Measurements from ENCODE around the gene TNNT3.

The TNNT3 gene

DNA sequence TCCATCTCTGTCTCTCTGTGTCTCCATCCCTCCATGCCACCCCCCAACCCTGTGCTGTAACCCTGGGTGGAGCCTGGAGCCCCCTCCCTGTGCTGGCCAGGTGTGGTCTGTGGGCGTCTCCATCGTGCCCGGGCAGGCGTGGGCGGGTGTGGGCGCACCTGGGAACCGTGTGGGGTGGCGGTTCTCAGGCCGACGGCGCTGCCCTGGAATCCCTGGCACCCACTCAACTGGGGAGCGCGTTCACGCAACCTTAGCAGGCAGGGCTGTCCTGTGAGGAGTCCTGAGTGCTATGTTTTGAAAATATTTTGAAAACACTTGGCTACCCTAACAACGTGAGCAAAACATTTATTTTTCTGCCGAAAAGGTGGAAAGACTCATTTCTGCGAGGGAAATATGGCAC is 4.7 kb downstream of the TNNT3 start:
- no peak for DNase-seq

DNA sequence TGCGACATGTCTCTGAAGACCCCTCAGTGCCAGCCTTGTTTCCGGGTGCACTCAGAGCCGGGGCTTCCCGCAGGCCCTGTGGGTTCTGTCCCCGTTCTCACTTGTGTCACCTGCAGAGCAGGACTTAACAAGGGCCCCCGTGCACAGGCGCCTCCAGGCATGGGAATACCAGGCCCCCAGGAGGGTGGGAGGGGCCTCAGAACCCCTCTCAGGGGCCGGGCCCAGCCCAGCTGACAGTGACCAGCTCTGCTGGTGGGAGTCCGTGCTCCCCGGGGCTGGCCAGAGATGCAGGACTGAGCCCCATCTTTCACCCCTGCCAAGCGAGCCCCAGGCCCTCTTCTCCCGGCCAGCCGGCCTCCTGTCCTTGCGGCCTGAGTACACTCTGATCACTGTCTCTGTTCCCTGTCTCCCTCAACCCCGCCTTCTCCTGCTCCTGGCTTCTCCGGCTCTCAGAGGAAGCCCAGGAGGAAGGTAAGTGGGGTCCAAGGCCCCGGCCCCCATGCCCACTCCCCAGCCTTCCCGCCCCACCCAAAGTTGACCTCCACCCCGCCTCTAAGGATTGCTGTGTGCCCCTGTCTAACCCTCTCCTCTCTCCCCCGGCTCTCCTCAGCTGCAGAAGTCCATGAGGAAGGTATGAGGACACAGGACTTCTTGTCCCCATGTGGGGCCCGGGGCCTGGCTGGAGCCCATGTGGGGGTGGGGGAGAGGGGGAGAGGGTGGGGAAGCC is 5.3 kb downstream of the TNNT3 start:
- DNase-seq, result no peak

- no peak for DNase-seq
These were observed 6.1 kb downstream of the TNNT3 start for GRCh38 chr11:1925373-1926155.

DNA sequence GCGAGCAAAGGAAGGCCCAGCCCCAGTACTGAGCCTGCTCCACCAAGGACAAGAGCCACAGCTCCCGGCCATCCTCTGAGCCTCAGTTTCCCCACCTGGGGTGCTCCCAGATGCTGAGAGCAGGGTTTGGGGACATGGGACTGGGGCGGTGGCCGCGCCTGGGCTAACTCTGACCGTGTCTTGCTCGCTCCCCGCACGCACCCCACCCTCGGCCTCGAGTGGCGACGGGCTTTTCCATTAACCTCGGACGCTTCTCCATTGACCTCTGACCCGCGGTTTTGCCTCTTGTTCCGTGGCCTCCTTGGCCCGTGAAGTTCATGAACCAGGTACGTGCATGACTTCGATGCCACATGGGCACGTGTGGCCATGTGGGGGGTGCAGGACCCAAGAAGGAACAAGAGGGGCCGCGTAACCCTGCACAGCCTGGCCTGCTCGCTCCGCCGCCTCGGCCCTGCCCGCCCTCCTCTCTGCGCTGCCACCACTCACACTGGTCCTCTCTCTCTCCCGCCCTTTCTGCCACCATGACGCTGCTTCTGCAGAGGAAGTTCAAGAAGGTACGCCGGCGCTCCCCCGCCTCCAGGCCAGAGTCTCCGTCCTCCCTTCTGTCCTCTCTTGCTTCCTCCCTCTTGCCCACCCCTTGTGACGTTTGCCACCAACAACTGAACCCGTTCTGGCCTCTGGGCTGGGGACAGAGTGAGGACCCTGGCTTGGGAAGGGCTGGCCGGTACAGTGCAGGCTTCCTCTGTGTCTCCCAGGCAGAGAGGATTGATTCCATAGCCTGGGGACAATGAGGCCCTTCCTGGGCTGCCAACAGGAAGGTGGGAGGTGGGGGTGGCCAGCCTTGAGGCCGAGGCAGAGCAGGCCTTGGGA is 6.9 kb downstream of the TNNT3 start:
- no peak for DNase-seq

DNA sequence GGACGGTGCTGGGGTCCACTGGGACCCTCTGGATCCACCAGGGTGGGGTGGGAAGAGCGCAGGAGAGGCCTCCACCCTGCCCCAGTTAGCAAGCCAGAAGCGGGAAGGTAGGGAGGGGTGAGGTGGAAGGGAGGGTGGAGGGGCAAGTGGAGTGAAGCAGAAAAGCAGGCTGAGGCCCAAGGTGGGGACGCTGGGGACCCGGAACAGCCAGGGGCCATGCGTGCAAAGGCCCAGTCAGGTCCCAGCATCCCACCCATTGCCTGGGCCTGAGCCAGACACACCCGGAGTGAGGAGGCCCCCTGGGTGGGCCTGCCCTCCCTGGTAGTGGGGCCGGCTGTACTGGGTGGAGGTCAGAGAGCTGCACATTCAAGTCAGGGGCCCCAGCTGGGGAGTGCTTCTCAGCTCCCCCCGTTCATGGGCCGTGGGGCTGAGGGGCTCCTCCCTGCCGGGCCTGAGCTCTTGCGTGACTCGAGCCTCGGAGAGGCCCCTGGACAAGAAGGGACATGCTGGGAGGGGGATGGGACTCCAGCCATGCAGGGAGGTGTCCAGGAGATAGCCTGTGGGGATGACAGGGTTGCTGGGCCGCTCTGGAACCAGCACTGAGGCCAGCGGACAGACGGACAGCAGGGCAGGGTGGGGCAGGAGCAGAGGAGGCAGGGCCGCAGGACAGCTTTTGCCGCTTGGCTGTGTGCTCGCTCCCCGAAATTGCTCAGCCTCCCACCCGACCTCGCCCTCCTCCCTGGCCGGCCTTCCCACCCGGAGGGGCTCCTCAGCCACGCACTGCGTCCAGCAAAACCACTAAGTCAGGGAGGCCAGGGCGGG is 7.7 kb downstream of the TNNT3 start:
- DNase-seq, result no peak

DNA sequence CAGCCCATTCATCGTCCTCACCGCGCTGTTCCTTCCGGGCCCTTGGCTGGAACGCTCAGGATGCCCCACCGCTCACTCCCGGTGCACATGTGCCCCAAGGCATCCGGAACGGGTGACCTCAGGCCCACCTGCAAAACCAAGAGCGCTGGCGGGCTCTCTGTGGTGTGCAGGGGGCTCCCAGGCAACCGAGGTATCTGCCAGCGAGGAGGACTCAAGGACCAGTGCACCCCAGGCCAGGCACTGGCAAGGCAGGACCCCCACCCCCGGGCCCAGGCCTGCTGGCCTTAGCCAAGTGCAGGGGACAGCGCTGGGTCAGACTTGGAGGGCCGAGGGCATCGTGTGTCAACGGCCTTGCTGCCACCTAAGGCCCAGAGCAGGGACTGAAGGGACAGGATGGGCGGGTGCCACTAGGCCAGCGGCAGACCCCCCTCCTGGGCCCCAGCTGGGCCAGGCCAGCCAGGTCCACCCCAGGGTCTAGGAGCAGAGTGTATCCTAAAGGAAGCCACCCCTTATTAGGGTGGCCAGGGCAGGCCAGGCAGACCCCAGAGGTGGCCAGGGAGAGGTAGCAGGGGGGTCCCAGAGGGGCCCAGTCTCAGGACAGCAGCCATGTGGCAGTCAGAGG is 8.5 kb downstream of the TNNT3 start:
- no peak for DNase-seq

DNA sequence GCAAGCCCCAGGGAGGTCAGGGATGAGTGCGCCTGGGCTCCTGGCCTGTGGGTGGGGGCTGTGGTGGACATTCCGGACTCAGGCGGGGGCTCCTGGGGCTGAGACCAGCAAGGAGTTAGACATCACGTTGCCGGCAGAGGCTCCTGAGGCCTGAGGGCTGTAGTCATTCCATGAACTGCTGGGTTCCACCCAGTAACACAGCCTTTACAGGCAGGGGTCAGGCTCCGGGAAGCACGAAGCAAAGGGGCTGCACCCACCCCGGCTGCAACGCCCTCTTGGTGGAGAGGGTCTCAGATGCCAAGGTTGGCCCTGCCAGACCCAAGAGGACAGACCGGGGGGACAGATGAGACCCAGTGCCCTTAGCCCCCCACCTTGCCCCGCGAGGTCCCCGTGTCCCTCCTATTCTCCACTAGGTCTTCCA is 9.0 kb downstream of the TNNT3 start:
- DNase-seq, result no peak

GRCh38 chr11:1928891-1929541 is 9.5 kb downstream of the TNNT3 start:
- no peak for DNase-seq

- DNase-seq, result no peak
These were observed 10.3 kb downstream of the TNNT3 start for GRCh38 chr11:1929621-1930461.

GRCh38 chr11:1930462-1930830 is 10.9 kb downstream of the TNNT3 start:
- no peak for DNase-seq

DNA sequence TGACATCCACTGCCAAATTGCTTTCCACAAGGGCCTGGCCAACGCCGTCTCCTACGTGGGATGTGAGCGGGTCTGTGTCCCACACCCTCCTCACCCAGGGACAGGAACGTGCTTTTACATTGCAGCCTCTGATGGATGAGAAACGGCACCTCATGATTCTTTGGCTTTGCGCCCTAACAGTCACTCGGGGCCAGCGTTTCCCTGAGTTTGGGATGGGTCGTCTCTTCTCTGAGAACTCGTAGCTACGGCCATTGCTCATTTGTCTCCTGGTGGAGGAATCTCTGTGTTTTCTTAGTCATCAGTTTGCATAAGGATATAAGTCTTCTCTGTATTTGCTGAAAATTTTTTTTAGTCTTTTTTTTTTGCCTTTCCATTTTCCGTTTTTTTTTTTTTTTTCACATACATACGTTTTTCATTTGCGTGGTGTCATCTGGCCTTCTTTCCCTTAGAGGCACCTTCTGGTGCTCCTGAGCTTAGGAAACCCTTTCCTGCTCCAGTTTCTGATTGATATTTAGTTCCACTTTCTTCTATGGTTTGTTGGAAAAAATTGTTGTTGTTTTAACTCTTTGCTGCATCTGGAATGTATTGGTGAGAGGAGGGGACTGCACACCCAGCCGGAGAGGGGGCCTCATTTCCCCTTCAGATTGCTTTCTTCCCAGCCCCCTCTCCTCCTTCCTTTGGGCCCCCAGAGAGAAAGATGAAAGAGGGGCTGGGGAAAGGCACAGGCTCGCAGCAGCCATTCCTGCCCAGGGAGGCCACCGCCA is 12.0 kb downstream of the TNNT3 start:
- no peak for DNase-seq

DNA sequence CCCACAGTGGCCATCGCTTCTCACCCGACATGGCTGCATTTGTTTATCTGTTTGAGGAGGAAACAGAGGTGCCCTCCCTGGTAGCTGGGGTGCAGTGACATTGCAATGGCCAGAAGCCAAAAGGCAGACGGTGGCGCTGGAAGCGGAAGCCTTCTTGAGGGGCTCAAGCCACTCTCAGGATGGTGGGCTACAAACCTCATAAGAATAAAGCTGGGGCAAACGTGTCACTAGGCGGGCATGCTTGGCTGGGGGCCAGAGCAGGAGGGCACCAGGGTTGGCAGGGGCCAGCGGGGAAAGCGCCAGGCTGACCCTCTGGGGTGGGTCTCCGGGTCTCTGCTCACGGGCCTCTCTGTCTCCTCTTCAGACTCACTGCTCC is 12.6 kb downstream of the TNNT3 start:
- no peak for DNase-seq

GRCh38 chr11:1932681-1933080 is 13.2 kb downstream of the TNNT3 start:
- DNase-seq, result no peak

GRCh38 chr11:1933416-1934334 is 14.2 kb downstream of the TNNT3 start:
- DNase-seq, result no peak

DNA sequence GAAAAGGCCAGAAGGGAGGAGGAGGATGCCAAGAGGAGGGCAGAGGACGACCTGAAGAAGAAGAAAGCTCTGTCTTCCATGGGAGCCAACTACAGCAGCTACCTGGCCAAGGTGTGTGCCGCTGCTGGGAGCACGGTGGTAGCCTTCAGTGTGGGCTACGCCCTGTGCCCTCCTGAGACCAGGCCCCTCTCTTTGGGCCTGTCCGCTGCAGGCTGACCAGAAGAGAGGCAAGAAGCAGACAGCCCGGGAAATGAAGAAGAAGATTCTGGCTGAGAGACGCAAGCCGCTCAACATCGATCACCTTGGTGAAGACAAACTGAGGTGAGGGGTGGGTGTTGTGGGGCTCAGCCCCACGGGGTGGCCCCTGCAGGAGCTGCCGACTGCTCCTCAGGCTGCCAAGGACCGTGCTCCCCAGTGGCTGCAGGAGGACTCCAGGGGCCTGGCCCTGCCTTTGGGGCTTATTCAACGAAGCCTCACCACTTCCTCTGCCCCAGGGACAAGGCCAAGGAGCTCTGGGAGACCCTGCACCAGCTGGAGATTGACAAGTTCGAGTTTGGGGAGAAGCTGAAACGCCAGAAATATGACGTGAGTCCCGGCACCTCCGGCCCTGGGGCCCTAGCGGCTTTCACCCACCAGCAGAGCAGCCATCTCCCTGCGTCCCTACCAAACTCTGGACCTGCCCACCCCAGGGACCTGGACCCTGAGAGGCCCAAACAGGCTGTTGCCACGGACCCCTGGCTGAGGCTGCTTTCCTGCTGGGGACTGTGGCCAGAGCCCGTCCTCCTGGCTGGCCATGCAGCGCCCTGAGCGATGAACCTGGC is 15.0 kb downstream of the TNNT3 start:
- no peak for DNase-seq

DNA sequence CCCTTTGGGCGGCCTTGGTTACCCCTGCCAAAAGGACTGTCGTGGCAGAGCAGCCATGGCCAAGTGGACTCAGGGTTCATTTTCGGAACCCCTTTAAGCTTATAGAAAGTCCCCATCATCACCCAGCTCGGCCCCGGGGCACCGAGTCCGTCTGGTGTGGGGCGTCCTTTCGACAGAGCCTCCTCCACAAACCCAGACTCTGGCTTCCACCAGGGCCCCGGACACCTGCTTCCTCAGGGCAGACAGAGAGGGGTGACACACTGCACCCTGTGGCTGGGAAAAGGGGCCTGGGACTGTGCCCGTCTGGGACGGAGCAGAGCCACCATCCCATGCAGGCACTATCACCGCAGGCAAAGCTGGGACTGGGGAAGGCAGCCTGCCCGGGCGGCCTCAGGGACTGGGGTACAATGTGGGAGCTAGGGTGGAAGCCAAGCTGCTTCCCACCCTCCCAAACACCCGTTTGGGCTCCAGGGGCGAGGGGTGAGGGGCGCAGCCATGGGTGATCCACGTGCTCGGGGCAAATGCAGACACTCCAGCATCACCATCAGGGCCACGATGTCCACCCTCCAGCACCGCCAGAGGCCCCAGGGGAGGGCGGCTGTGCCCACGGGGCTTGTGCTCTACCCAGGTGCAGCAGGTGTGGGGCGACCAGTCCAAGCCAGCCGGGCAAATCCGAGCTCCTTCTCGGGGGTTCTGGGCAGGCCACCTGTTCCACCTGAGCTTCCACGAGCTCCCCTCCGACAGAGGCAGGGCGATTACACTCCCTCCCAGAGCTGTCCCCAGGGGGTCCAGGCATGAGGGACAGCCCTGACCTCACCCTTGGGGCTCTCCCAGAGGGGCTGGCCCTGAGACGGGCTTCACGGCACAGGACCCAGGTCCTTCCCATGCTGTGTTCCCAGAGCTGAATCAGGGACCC is 15.9 kb downstream of the TNNT3 start:
- no peak for DNase-seq

Data from KG1 (cell line).